AG09319 (cell line): Measurements from ENCODE around the gene ZNF143.

ENCODE experiments used
- DNase-seq: peaks from one replicate; pipeline ENCODE4 v3.0.0-alpha.2; 2010; ENCODE audit warnings: low read depth; ENCODE audit errors: extremely low read depth
- CTCF ChIP-seq: IDR thresholded peaks from 2 replicates; pipeline ENCODE4 v1.5.1; 2011; ENCODE audit warnings: low read depth, mild to moderate bottlenecking, inconsistent platforms, low read length, moderate library complexity

ZNF143 gene

GRCh38 chr11:9518835-9519410 is 58.1 kb downstream of the ZNF143 start:
- no peak for TF ChIP-seq CTCF
- no peak for DNase-seq

- no peak for DNase-seq
- no peak for TF ChIP-seq CTCF
Observed at GRCh38 chr11:9524001-9524400, 63.2 kb downstream of the ZNF143 start.

- no peak for DNase-seq
- no peak for TF ChIP-seq CTCF
Observed at GRCh38 chr11:9525116-9525515, 64.3 kb downstream of the ZNF143 start.

- DNase-seq: peak; percentile 49
- no peak for TF ChIP-seq CTCF
Observed at GRCh38 chr11:9527481-9528135, 66.8 kb downstream of the ZNF143 start.

GRCh38 chr11:9528136-9528501 is 67.3 kb downstream of the ZNF143 start:
- TF ChIP-seq CTCF: no peak
- DNase-seq: no peak

GRCh38 chr11:9528573-9529333 is 67.9 kb downstream of the ZNF143 start:
- TF ChIP-seq CTCF: no peak
- DNase-seq: no peak

- no peak for DNase-seq
- no peak for TF ChIP-seq CTCF
Observed at GRCh38 chr11:9529334-9529650, 68.5 kb downstream of the ZNF143 start.
